ENCODE results near the gene RASA2. TPM values are rescaled to one million over a fixed set of nuclear protein-coding genes. Genes with fewer than 3 reads are reported as not detected.
A peak's percentile ranks its signal among the peaks of the same experiment; 100 is the strongest.

Gene RASA2
- total and polyA plus RNA-seq, 9 of the 15 experiments (the other 6 are each of a cell fraction or from before 2014, with no cell fraction given): 2.0 to 12.8 (median 9.5) TPM

- POLR2A ChIA-PET: no interaction called here
- H3K9me3 ChIP-seq (replicated peaks; ENCODE audit: control insufficient read depth, insufficient read depth, low read depth, low read length): no peaks in the 10 kb centered on the region
- no peaks in the 10 kb centered on the region for H3K9me1 ChIP-seq (ENCODE audit: control insufficient read depth, insufficient read depth, low read length)
- 18% methylated on average over 4 of the region's 4 CpGs for WGBS (ENCODE audit: insufficient coverage, low coverage, missing lambda C conversion rate)
- no peak overlapping the region for H2AFZ ChIP-seq (ENCODE audit: low read depth, low read length)
- in situ Hi-C loops (cut with MboI) (no loop called here), intact Hi-C loops (cut with micrococcal nuclease) (no loop called here)
- no peak overlapping the region for H3K4me3 ChIP-seq
- FAIRE-seq (peak; percentile 83), DNase-seq (ENCODE audit: extremely low read depth in 1 of 4, low spot score in 3 of 4) (peak in 1 of 4 experiments; percentile 52), ATAC-seq (peak; percentile 47)
- CTCF ChIA-PET (ENCODE audit: low intra/inter-chr PET ratio): no interaction called here
- no peaks in the 10 kb centered on the region for H3K36me3 ChIP-seq (ENCODE audit: control insufficient read depth, insufficient read depth, low read length)
- no peak overlapping the region for H3K9ac ChIP-seq (ENCODE audit: insufficient read depth in 1 of 2, low read depth in 2 of 2, low read length in 2 of 2)
- no TSS peak for BruUV-seq (replicated peaks)
- H3K4me1 ChIP-seq (replicated peaks in 1 of 2; ENCODE audit: control insufficient read depth in 2 of 2, insufficient read depth in 2 of 2, low read length in 2 of 2): peaks cover 16 to 22% of the 10 kb centered on the region in 2 experiments; a peak in 4 of 5 replicates
- H3K27me3 ChIP-seq (ENCODE audit: control insufficient read depth in 2 of 2, insufficient read depth in 2 of 2, low read length in 2 of 2): peaks cover 13 to 23% of the 10 kb centered on the region in 2 experiments
- H3K79me2 ChIP-seq (ENCODE audit: control insufficient read depth, insufficient read depth, low read length): no peaks in the 10 kb centered on the region
- no peak overlapping the region for H3K27ac ChIP-seq (ENCODE audit: extremely low read depth, low read depth, low read length)
- H3K4me2 ChIP-seq (ENCODE audit: insufficient read depth, low read length): no peak overlapping the region; the same call in 1 of the 2 replicates
- no peaks in the 10 kb centered on the region for H4K20me1 ChIP-seq (replicated peaks; ENCODE audit: control insufficient read depth, insufficient read depth, low read length)
- TF ChIP-seq ZBTB2 (IDR thresholded peaks at IDR 0.05) (no peak), NONO (IDR thresholded peaks at IDR 0.05; ENCODE audit: low read depth in 2 of 2, low read length in 1 of 2) (no peak), FOS (IDR thresholded peaks at IDR 0.05; ENCODE audit: extremely low read depth, insufficient read length) (no peak), POLR3A (IDR thresholded peaks at IDR 0.05; ENCODE audit: borderline replicate concordance, extremely low read depth, insufficient read depth, insufficient read length) (no peak), NFYB (IDR thresholded peaks at IDR 0.05; ENCODE audit: extremely low read depth, insufficient read length) (no peak), CREBBP (IDR thresholded peaks at IDR 0.05; ENCODE audit: low read depth, low read length) (no peak), NKRF (IDR thresholded peaks at IDR 0.05; ENCODE audit: borderline replicate concordance) (no peak), NFIX (CRISPR knock-in tag; IDR thresholded peaks at IDR 0.05; ENCODE audit: low read depth) (no peak), ZNF143 (CRISPR knock-in tag; IDR thresholded peaks at IDR 0.05) (no peak), TGIF2 (CRISPR knock-in tag; IDR thresholded peaks at IDR 0.05) (no peak), CBX8 (IDR thresholded peaks at IDR 0.05; ENCODE audit: borderline replicate concordance, extremely low read depth, low read depth, low read length, poor library complexity, severe bottlenecking) (no peak), BCOR (IDR thresholded peaks at IDR 0.05) (no peak), CEBPG (CRISPR knock-in tag; IDR thresholded peaks at IDR 0.05) (no peak), CEBPG (tag; conservative IDR thresholded peaks at IDR 0.05 in 1 of 2, IDR thresholded peaks at IDR 0.05 in 1 of 2) (0 out of 4 replicates have a peak, but pooled peaks of 1 of the 2 experiments have one; percentile 18)
- TF ChIP-seq, protein P1, sequence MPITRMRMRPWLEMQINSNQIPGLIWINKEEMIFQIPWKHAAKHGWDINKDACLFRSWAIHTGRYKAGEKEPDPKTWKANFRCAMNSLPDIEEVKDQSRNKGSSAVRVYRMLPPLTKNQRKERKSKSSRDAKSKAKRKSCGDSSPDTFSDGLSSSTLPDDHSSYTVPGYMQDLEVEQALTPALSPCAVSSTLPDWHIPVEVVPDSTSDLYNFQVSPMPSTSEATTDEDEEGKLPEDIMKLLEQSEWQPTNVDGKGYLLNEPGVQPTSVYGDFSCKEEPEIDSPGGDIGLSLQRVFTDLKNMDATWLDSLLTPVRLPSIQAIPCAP (CRISPR knock-in tag; IDR thresholded peaks at IDR 0.05; ENCODE audit: borderline replicate concordance): no peak
- TF ChIP-seq, protein P2, sequence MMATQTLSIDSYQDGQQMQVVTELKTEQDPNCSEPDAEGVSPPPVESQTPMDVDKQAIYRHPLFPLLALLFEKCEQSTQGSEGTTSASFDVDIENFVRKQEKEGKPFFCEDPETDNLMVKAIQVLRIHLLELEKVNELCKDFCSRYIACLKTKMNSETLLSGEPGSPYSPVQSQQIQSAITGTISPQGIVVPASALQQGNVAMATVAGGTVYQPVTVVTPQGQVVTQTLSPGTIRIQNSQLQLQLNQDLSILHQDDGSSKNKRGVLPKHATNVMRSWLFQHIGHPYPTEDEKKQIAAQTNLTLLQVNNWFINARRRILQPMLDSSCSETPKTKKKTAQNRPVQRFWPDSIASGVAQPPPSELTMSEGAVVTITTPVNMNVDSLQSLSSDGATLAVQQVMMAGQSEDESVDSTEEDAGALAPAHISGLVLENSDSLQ (IDR thresholded peaks at IDR 0.05): peak; percentile 19; the same call in 1 of the 2 replicates
- TF ChIP-seq, protein P3, sequence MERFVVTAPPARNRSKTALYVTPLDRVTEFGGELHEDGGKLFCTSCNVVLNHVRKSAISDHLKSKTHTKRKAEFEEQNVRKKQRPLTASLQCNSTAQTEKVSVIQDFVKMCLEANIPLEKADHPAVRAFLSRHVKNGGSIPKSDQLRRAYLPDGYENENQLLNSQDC (CRISPR knock-in tag; IDR thresholded peaks at IDR 0.05): no peak
These were observed 169.9 kb downstream of the RASA2 start for GRCh38 chr3:141656771-141657170.

Measured in K562 (cell line).